AML-193 (cell line): ENCODE results near the gene SYNJ2.

Source experiments
- DNase-seq, 2 experiments: peaks; one replicate each; lab custom pipeline; 2025; lab: John Stamatoyannopoulos, UW

The SYNJ2 gene

DNA sequence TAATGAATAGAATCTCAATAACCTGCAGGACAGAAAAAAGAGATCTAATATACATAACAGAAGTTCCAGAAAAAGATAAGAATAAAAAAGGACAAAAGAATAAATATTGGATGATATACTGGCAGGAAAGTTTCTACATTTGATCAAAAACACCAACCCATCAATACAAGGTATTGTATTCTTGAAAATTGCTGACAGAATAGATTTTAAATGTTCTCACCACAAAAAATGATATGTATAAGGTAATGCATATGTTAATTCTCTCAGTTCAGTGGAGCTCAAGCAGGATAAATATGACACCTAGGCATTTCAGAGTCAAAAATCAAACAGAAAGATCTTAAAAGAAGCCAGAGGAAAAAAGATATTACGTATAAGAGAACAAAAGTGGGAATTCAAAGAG lies 142.6 kb downstream of the SYNJ2 start:
- no peak for DNase-seq

DNA sequence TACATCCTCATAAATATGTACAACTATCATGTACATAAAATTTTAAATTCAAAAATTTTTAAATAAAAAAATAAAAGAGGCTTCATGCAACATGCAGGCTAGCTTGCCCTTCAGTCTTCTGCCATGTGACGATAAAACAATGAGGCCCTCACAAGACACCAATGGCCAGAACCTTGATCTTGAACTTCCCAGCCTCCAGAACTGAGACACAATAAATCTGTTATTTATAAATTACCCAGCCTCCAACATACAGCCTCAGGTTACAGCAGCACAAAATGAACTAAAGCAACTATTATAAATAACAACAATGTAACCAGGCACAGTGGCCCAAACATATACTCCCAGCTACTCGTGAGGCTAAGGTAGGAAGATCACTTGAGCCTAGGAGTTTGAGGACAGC lies 143.6 kb downstream of the SYNJ2 start:
- DNase-seq = no peak

DNA sequence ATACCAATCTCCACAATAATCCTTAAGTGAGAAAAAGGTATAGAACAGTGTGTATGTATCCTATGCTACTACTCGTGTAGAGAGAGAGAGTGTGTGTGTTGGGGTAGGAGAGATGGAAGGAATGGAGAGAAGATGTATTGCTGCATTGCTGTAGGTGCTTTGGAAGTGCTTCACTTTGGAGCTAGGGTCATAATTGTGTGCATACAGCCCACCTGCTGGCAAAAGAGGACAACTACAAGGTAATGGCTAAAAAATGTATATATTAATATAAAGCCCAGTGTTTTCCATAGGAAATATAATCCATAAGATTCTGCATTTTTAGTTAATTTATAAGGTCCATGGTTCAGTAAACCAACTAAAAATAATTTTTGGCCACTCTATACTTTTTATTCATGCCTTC lies 150.3 kb downstream of the SYNJ2 start:
- peak; percentile 76 for DNase-seq

DNA sequence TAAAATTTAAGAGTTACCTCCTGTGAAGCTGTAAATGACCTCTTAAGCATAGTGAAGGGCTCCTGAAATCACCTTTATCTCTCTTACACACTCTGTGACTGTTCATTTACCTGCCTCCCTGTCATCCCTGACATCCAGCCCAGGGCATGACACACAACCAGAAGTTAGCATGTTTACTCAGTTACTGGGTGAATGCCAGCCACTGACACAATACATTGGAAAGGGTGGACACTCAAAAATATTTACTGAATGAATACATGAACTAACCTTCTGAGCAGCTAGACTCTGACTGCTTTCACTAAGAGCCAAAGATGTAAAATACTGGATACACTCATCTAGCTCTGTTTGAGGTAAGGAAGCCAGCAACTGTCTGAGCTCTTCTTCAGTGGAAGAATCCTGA lies 161.1 kb downstream of the SYNJ2 start:
- no peak for DNase-seq

DNA sequence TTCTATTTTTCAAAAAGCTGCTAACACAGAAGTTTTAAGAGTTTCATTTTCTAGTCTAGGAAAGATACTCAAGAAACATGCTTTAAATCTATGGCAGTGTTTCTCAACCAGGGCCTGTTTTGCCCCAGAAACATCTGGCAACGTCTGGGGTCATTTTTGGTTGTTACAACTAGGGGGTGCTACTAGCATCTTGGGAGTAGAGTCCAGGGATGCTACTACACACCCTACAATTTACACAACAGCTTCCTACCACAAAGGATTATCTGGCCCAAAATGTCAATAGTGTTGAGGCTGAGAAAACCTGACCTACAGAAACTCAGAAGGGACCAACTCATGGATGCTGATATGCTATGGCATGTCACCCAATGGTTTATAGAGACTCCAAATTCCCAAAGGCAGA lies 162.0 kb downstream of the SYNJ2 start:
- peak; percentile 57 to 66 for DNase-seq
